HepG2 (cell line): ENCODE results near the gene ERBB4. TPM values are rescaled to one million over a fixed set of nuclear protein-coding genes. Genes with fewer than 3 reads are reported as not detected.

ENCODE experiments used
- ATAC-seq: fragments of 200-7000 bp; cut with Tn5 transposase; 3 replicates; pipeline ENCODE4 v1.9.1; 2020; ENCODE audit warnings: mild to moderate bottlenecking, moderate library complexity
- BruUV-seq: library from RNA; stranded (reverse); fragments of 400-500 nt; replicated peaks from 2 replicates; lab custom pipeline; 2021; lab: Mats Ljungman, UMichigan
- CTCF ChIA-PET: fragments of 300-600 bp; formaldehyde crosslinking; extraction: SDS; loops from one replicate; lab custom pipeline; 2021; ENCODE audit warnings: low total read pairs, inconsistent platforms, low intra/inter-chr PET ratio; lab: Yijun Ruan, JAX
- POLR2A ChIA-PET: fragments of 350-600 bp; sonication (Branson Sonifier 250); formaldehyde crosslinking; loops from one replicate; lab custom pipeline; 2020; ENCODE audit warnings: antibody characterized with exemption, inconsistent platforms; lab: Yijun Ruan, JAX
- DNase-seq: peaks from one replicate; pipeline ENCODE4 v3.0.0-alpha.2; 2015; ENCODE audit warnings: low spot score
- FAIRE-seq: peaks from 3 replicates; lab custom pipeline; 2011; peaks lifted over from hg19 to GRCh38; lab: Jason Lieb, UNC
- H2AFZ ChIP-seq: one replicate; pipeline ENCODE4 v1.6.1; 2011; ENCODE audit warnings: low read length, inconsistent platforms
- H3K27ac ChIP-seq: fragments of 300-600 bp; 3 replicates; pipeline ENCODE4 v1.8.0; 2011; ENCODE audit warnings: mixed run types, mild to moderate bottlenecking, mixed read lengths, low read length, inconsistent platforms; ENCODE audit not compliant: insufficient read depth; ENCODE audit errors: extremely low read length
- H3K27me3 ChIP-seq, 2 experiments: fragments of 200-600 bp in 1 of 2; 2 replicates in 1 of 2; 3 replicates in 1 of 2; pipeline versions ENCODE4 v1.6.0 to v1.8.0; 2011; ENCODE audit warnings: low read length in 2 of 2, mild to moderate bottlenecking in 2 of 2, moderate library complexity in 2 of 2, inconsistent platforms in 1 of 2; ENCODE audit not compliant: insufficient read depth in 2 of 2, control insufficient read depth in 1 of 2
- H3K36me3 ChIP-seq, 2 experiments: fragments of 200-600 bp in 1 of 2; replicated peaks in 1 of 2; 2 replicates in 1 of 2; 3 replicates in 1 of 2; pipeline versions ENCODE4 v1.5.1 to v1.8.0; 2011; ENCODE audit warnings: low read length in 2 of 2, inconsistent platforms in 1 of 2; ENCODE audit not compliant: insufficient read depth in 2 of 2, control insufficient read depth in 1 of 2
- H3K4me1 ChIP-seq: 2 replicates; pipeline ENCODE4 v1.5.1; 2012; ENCODE audit warnings: low read length, inconsistent platforms; ENCODE audit not compliant: insufficient read depth
- H3K4me2 ChIP-seq: 2 replicates; pipeline ENCODE4 v1.6.0; 2011; ENCODE audit warnings: low read depth, low read length, inconsistent platforms
- H3K4me3 ChIP-seq, 3 experiments: fragments of 200-600 bp in 1 of 3; sonication (generic), shearing (Covaris generic) in 1 of 3; replicated peaks in 1 of 3; 2 replicates each; pipeline ENCODE4 v1.5.1; 2011 to 2016; ENCODE audit warnings: low read length in 3 of 3, inconsistent platforms in 2 of 3, low read depth in 2 of 3, mild to moderate bottlenecking in 2 of 3, control low read depth in 1 of 3, mixed read lengths in 1 of 3; ENCODE audit not compliant: insufficient read depth in 1 of 3
- H3K79me2 ChIP-seq: one replicate; pipeline ENCODE4 v1.6.1; 2011; ENCODE audit warnings: low read length, inconsistent platforms; ENCODE audit not compliant: insufficient read depth
- H3K9ac ChIP-seq: 2 replicates; pipeline ENCODE4 v1.6.0; 2011; ENCODE audit warnings: mild to moderate bottlenecking, low read depth, low read length, inconsistent platforms; ENCODE audit not compliant: insufficient read depth
- H3K9me3 ChIP-seq: 2 replicates; pipeline ENCODE4 v1.5.1; 2012; ENCODE audit warnings: mild to moderate bottlenecking, low read length
- H4K20me1 ChIP-seq: 2 replicates; pipeline ENCODE4 v1.6.0; 2011; ENCODE audit warnings: inconsistent platforms, mild to moderate bottlenecking, low read length, moderate library complexity; ENCODE audit not compliant: insufficient read depth
- DNMT3B ChIP-seq: conservative IDR thresholded peaks from 2 replicates; pipeline ENCODE4 v1.6.1; 2016; ENCODE audit warnings: missing biosample characterization, control low read depth
- HCFC1 ChIP-seq: fragments of 150-350 bp; IDR thresholded peaks from 2 replicates; pipeline ENCODE4 v1.6.1; 2014; ENCODE audit warnings: low read depth, low read length
- HDAC2 ChIP-seq: sonication (generic); formaldehyde crosslinking; IDR thresholded peaks from 2 replicates; pipeline ENCODE4 v1.4.0; 2020; ENCODE audit warnings: missing genetic modification reagents
- HMGA1 ChIP-seq: sonication (generic); formaldehyde crosslinking; conservative IDR thresholded peaks from 2 replicates; pipeline ENCODE4 v1.4.0; 2020; ENCODE audit warnings: missing genetic modification reagents
- NR1H2 ChIP-seq: sonication (generic); formaldehyde crosslinking; IDR thresholded peaks from 2 replicates; pipeline ENCODE4 v1.8.1; 2022; ENCODE audit warnings: low read depth, missing genetic modification reagents, borderline replicate concordance
- NR2F1 ChIP-seq, 2 experiments: fragments of 450-650 bp in 1 of 2; formaldehyde crosslinking in 1 of 2; IDR thresholded peaks; 2 replicates each; pipeline versions ENCODE4 v1.5.0 to v1.6.1; 2016 to 2020; ENCODE audit warnings: mild to moderate bottlenecking in 1 of 2, missing compliant biosample characterization in 1 of 2, missing genetic modification reagents in 1 of 2, moderate library complexity in 1 of 2
- PREB ChIP-seq: sonication (generic); formaldehyde crosslinking; IDR thresholded peaks from 2 replicates; pipeline ENCODE4 v1.4.0; 2020; ENCODE audit warnings: missing genetic modification reagents
- ZNF253 ChIP-seq: sonication (generic); formaldehyde crosslinking; IDR thresholded peaks from 2 replicates; pipeline ENCODE4 v1.8.0; 2022; ENCODE audit warnings: mild to moderate bottlenecking, missing genetic modification reagents, borderline replicate concordance
- ZNF343 ChIP-seq: sonication (generic); formaldehyde crosslinking; IDR thresholded peaks from 2 replicates; pipeline ENCODE4 v1.4.0; 2020; ENCODE audit warnings: mild to moderate bottlenecking, missing genetic modification reagents
- ZNF350 ChIP-seq: sonication (generic); formaldehyde crosslinking; IDR thresholded peaks from 2 replicates; pipeline ENCODE4 v1.4.0; 2020; ENCODE audit warnings: mild to moderate bottlenecking, low read depth, missing genetic modification reagents, borderline replicate concordance
- ZNF382 ChIP-seq: sonication (generic); formaldehyde crosslinking; IDR thresholded peaks from 2 replicates; pipeline ENCODE4 v1.5.0; 2020; ENCODE audit warnings: missing genetic modification reagents, mild to moderate bottlenecking, borderline replicate concordance
- ZNF556 ChIP-seq: sonication (generic); formaldehyde crosslinking; IDR thresholded peaks from 2 replicates; pipeline ENCODE4 v1.4.0; 2020; ENCODE audit warnings: mild to moderate bottlenecking, missing genetic modification reagents, borderline replicate concordance
- ZNF790 ChIP-seq: sonication (generic); formaldehyde crosslinking; IDR thresholded peaks from 2 replicates; pipeline ENCODE4 v1.8.0; 2022; ENCODE audit warnings: missing genetic modification reagents, mild to moderate bottlenecking, borderline replicate concordance
- WGBS: methylation state at CpG from one replicate; pipeline ENCODE4 v1.1.6; 2017; ENCODE audit warnings: low lambda C conversion rate; 5-methylcytosine and 5-hydroxymethylcytosine counted together
- in situ Hi-C: cut with HindIII; loops from 2 replicates; pipeline ENCODE4 v1.10.0; 2017; ENCODE audit warnings: low pct_unique_long_range_greater_than_20kb; ENCODE audit not compliant: extremely low pct_ligation_motif_present
- intact Hi-C: fragments of 100-400 bp; cut with micrococcal nuclease; formaldehyde crosslinking; loops from one replicate; pipeline ENCODE4 v1.10.0; 2022; ENCODE audit not compliant: unreplicated experiment
- polyA plus RNA-seq, 8 experiments: library from polyadenylated mRNA; depleted of rRNA in 3 of 8; stranded (reverse) in 7 of 8; unstranded in 1 of 8; fragments of >200 nt; fragmentation: Illumina TruSeq in 4 of 8; extraction: Trizol in 4 of 8; gene quantifications; 2 replicates each; pipeline versions ENCODE4 v1.2.1 to v1.2.3, GENCODE V29; 2011 to 2016; ENCODE audit warnings: low read depth in 4 of 8, missing spikeins in 1 of 8, mixed read lengths in 1 of 8; ENCODE audit not compliant: insufficient read depth in 1 of 8
- total RNA-seq, 5 experiments: library from RNA; depleted of rRNA; stranded (reverse); fragments of >200 nt; fragmentation: Illumina TruSeq; extraction: Trizol; gene quantifications; 2 replicates each; pipeline ENCODE4 v1.2.3, GENCODE V29; 2016; ENCODE audit warnings: low read depth in 1 of 5
- TF ChIP-seq, protein P1 (sequence below): sonication (generic); formaldehyde crosslinking; IDR thresholded peaks from 2 replicates; pipeline ENCODE4 v1.4.0; 2020; ENCODE audit warnings: missing genetic modification reagents
- TF ChIP-seq, protein P2 (sequence below): IDR thresholded peaks from 2 replicates; pipeline ENCODE4 v1.6.1; 2018; ENCODE audit warnings: missing genetic modification reagents, mild to moderate bottlenecking, missing compliant biosample characterization
- TF ChIP-seq, protein P3 (sequence below): IDR thresholded peaks from 2 replicates; pipeline ENCODE4 v1.6.1; 2016; ENCODE audit warnings: missing genetic modification reagents, missing compliant biosample characterization
- TF ChIP-seq, protein P4 (sequence below): sonication (generic); formaldehyde crosslinking; IDR thresholded peaks from 2 replicates; pipeline ENCODE4 v1.5.1; 2020; ENCODE audit warnings: mild to moderate bottlenecking, missing genetic modification reagents, moderate library complexity

ERBB4 gene
- total and polyA plus RNA-seq, 2 of the 13 experiments (the other 11 are each of a cell fraction or from before 2014, with no cell fraction given): not detected

- Histone ChIP-seq H3K4me3 (no peak overlapping the region), H3K27me3 (no peaks in the 10 kb centered on the region), H3K27ac (no peak overlapping the region), H3K36me3 (no peaks in the 10 kb centered on the region), H3K9me3 (peaks cover 18% of the 10 kb centered on the region), H4K20me1 (no peaks in the 10 kb centered on the region), H3K4me1 (no peaks in the 10 kb centered on the region), H3K79me2 (no peaks in the 10 kb centered on the region), H3K4me2 (no peak overlapping the region), H3K9ac (no peak overlapping the region), H2AFZ (no peak overlapping the region)
- WGBS: 0% methylated on average over 2 of the region's 2 CpGs
- FAIRE-seq: no peak
- intact Hi-C loops: no loop called here
- ATAC-seq: no peak
- ChIA-PET POLR2A (no interaction called here), CTCF (no interaction called here)
- in situ Hi-C loops: no loop called here
- no TSS peak for BruUV-seq
- no peak for DNase-seq
- TF ChIP-seq ZNF382 (no peak), HMGA1 (CRISPR knock-in tag) (no peak), NR1H2 (CRISPR knock-in tag) (no peak), ZNF350 (no peak), HDAC2 (CRISPR knock-in tag) (no peak), ZNF790 (CRISPR knock-in tag) (no peak), ZNF556 (CRISPR knock-in tag) (no peak), ZNF253 (no peak), DNMT3B (no peak), PREB (CRISPR knock-in tag) (no peak), ZNF343 (CRISPR knock-in tag) (no peak), NR2F1 (CRISPR knock-in tag; IDR thresholded peaks at IDR 0.05) (no peak), HCFC1 (no peak)
- TF ChIP-seq, protein P1, sequence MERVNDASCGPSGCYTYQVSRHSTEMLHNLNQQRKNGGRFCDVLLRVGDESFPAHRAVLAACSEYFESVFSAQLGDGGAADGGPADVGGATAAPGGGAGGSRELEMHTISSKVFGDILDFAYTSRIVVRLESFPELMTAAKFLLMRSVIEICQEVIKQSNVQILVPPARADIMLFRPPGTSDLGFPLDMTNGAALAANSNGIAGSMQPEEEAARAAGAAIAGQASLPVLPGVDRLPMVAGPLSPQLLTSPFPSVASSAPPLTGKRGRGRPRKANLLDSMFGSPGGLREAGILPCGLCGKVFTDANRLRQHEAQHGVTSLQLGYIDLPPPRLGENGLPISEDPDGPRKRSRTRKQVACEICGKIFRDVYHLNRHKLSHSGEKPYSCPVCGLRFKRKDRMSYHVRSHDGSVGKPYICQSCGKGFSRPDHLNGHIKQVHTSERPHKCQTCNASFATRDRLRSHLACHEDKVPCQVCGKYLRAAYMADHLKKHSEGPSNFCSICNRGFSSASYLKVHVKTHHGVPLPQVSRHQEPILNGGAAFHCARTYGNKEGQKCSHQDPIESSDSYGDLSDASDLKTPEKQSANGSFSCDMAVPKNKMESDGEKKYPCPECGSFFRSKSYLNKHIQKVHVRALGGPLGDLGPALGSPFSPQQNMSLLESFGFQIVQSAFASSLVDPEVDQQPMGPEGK: no peak
- TF ChIP-seq, protein P2, sequence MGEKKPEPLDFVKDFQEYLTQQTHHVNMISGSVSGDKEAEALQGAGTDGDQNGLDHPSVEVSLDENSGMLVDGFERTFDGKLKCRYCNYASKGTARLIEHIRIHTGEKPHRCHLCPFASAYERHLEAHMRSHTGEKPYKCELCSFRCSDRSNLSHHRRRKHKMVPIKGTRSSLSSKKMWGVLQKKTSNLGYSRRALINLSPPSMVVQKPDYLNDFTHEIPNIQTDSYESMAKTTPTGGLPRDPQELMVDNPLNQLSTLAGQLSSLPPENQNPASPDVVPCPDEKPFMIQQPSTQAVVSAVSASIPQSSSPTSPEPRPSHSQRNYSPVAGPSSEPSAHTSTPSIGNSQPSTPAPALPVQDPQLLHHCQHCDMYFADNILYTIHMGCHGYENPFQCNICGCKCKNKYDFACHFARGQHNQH: no peak
- TF ChIP-seq, protein P3, sequence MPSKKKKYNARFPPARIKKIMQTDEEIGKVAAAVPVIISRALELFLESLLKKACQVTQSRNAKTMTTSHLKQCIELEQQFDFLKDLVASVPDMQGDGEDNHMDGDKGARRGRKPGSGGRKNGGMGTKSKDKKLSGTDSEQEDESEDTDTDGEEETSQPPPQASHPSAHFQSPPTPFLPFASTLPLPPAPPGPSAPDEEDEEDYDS (CRISPR knock-in tag): no peak
- TF ChIP-seq, protein P4, sequence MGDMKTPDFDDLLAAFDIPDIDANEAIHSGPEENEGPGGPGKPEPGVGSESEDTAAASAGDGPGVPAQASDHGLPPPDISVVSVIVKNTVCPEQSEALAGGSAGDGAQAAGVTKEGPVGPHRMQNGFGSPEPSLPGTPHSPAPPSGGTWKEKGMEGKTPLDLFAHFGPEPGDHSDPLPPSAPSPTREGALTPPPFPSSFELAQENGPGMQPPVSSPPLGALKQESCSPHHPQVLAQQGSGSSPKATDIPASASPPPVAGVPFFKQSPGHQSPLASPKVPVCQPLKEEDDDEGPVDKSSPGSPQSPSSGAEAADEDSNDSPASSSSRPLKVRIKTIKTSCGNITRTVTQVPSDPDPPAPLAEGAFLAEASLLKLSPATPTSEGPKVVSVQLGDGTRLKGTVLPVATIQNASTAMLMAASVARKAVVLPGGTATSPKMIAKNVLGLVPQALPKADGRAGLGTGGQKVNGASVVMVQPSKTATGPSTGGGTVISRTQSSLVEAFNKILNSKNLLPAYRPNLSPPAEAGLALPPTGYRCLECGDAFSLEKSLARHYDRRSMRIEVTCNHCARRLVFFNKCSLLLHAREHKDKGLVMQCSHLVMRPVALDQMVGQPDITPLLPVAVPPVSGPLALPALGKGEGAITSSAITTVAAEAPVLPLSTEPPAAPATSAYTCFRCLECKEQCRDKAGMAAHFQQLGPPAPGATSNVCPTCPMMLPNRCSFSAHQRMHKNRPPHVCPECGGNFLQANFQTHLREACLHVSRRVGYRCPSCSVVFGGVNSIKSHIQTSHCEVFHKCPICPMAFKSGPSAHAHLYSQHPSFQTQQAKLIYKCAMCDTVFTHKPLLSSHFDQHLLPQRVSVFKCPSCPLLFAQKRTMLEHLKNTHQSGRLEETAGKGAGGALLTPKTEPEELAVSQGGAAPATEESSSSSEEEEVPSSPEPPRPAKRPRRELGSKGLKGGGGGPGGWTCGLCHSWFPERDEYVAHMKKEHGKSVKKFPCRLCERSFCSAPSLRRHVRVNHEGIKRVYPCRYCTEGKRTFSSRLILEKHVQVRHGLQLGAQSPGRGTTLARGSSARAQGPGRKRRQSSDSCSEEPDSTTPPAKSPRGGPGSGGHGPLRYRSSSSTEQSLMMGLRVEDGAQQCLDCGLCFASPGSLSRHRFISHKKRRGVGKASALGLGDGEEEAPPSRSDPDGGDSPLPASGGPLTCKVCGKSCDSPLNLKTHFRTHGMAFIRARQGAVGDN (CRISPR knock-in tag): no peak
Measured at GRCh38 chr2:212170382-212170781, 368.2 kb downstream of the ERBB4 start.
